Ovary (tissue), 3 donors: ENCODE measurements around the gene UGT1A6.

Experiments
- CTCF ChIP-seq, 3 donors: fragments of 450-650 bp in 2 of 3; fragments of 200-600 bp in 1 of 3; IDR thresholded peaks; one replicate each; pipeline versions ENCODE4 v1.5.1 to v1.8.0; 2016 to 2022; ENCODE audit warnings: antibody characterized with exemption in 3 of 3, mild to moderate bottlenecking in 1 of 3
- EP300 ChIP-seq: sonication (generic); formaldehyde crosslinking; IDR thresholded peaks from one replicate; pipeline ENCODE4 v1.6.1; 2017; ENCODE audit warnings: antibody characterized with exemption
- POLR2A ChIP-seq: fragments of 450-650 bp; IDR thresholded peaks from one replicate; pipeline ENCODE4 v1.6.1; 2017; ENCODE audit warnings: antibody characterized with exemption, mild to moderate bottlenecking, moderate library complexity
- donor health status: DM: no; HTN: no; CAD: no.

DNA sequence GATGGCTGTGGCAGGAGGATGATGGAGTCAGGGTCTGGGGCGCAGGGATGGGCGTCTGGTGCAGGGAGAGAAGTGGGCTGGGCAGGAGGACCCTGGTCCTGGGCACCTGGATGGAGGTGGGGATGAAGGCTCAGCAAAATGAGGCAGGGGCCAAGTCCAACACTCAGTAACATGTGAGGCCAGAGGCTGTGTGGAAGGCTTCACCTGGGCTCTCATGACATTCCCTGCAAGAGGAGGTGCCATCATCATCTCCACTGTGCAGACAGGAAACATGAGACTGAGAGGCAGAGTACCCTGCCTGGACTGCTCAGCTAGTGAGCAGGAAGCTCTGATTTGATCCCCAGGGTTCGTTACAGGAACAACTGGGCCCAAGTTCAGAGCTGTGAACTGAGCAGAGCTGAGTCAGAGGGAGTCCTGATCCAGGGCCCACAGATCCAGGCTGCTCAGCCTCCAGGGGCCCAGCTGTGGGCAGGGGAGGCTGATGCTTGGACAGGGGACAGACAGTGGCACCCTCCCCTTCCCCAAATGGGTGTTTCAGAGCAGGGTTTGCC is 124.7 kb downstream of the UGT1A6 start:
- TF ChIP-seq CTCF (IDR thresholded peaks at IDR 0.05) (no peak), POLR2A (no peak), EP300 (no peak)
